GM12892 (cell line): ENCODE measurements around the gene IFITM2.

Source experiments
- POLR2A ChIP-seq: IDR thresholded peaks from 2 replicates; pipeline ENCODE4 v1.6.1; 2011; ENCODE audit warnings: low read depth, low read length, control low read depth
- POLR2AphosphoS5 ChIP-seq: IDR thresholded peaks from 2 replicates; pipeline ENCODE4 v1.6.1; 2011; ENCODE audit warnings: low read depth, low read length, control low read depth
- TAF1 ChIP-seq: IDR thresholded peaks from 2 replicates; pipeline ENCODE4 v1.6.1; 2011; ENCODE audit warnings: low read depth, mild to moderate bottlenecking, control low read depth, low read length, borderline replicate concordance

DNA sequence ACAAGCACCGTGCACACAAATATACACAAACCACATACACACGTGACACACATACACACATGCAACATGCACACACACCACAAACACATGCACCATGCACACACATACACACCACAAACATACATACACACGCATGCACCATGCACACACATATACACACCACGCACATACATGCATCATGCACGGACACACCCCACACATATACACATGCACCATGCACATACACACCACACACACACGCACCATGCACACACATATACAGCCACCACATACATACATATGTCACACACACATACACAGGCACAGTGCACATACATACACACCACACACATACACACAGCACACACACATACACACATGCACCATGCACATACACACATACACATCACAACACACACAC lies 49.0 kb downstream of the IFITM2 start:
- TF ChIP-seq POLR2A (no peak), TAF1 (no peak), POLR2AphosphoS5 (no peak)
